HG03571 (cell line): Measurements from ENCODE around the gene PADI4.

Experiments used
- ATAC-seq: cut with Tn5 transposase; IDR thresholded peaks from one replicate; pipeline ENCODE4 v1.9.1; 2021; ENCODE audit not compliant: unreplicated experiment

PADI4 gene

GRCh38 chr1:17281775-17282181 lies 26.2 kb upstream of the PADI4 start:
- ATAC-seq = no peak

- ATAC-seq = no peak
Measured at GRCh38 chr1:17282836-17283235, 25.2 kb upstream of the PADI4 start.

GRCh38 chr1:17286646-17287045 lies 21.4 kb upstream of the PADI4 start:
- no peak for ATAC-seq

GRCh38 chr1:17287130-17287776 lies 20.7 kb upstream of the PADI4 start:
- no peak for ATAC-seq

GRCh38 chr1:17289721-17290120 lies 18.3 kb upstream of the PADI4 start:
- ATAC-seq = no peak

- no peak for ATAC-seq
Measured at GRCh38 chr1:17290553-17290952, 17.4 kb upstream of the PADI4 start.

- ATAC-seq = no peak
Measured at GRCh38 chr1:17292299-17293160, 15.5 kb upstream of the PADI4 start.

GRCh38 chr1:17293681-17294425 lies 14.1 kb upstream of the PADI4 start:
- ATAC-seq = no peak

- ATAC-seq = no peak
Measured at GRCh38 chr1:17295292-17295691, 12.7 kb upstream of the PADI4 start.

GRCh38 chr1:17296086-17296485 lies 11.9 kb upstream of the PADI4 start:
- no peak for ATAC-seq

- ATAC-seq = no peak
Measured at GRCh38 chr1:17297991-17298390, 10.0 kb upstream of the PADI4 start.

GRCh38 chr1:17301767-17302166 lies 6.2 kb upstream of the PADI4 start:
- no peak for ATAC-seq

GRCh38 chr1:17304151-17304825 lies 3.7 kb upstream of the PADI4 start:
- no peak for ATAC-seq

- no peak for ATAC-seq
Measured at GRCh38 chr1:17304826-17305175, 3.2 kb upstream of the PADI4 start.

GRCh38 chr1:17305576-17306095 lies 2.4 kb upstream of the PADI4 start:
- no peak for ATAC-seq

GRCh38 chr1:17306407-17306806 lies 1.6 kb upstream of the PADI4 start:
- no peak for ATAC-seq

- ATAC-seq = no peak
Measured at GRCh38 chr1:17306921-17307320, 1.1 kb upstream of the PADI4 start.

- no peak for ATAC-seq
Measured at GRCh38 chr1:17307329-17307728, 668 bp upstream of the PADI4 start.

GRCh38 chr1:17308593-17308992 lies 596 bp downstream of the PADI4 start:
- ATAC-seq = no peak

- no peak for ATAC-seq
Measured at GRCh38 chr1:17309426-17310067, 1.6 kb downstream of the PADI4 start.
